Fibroblast of pulmonary artery (primary cell): ENCODE measurements around the gene ATP6V0C.

ENCODE experiments used
- DNase-seq: peaks from one replicate; pipeline ENCODE4 v3.0.0-alpha.2; 2010; ENCODE audit warnings: low read depth
- H3K4me3 ChIP-seq: replicated peaks from 2 replicates; pipeline ENCODE4 v1.5.1; 2011; ENCODE audit warnings: low read depth, mild to moderate bottlenecking, control low read depth, low read length, moderate library complexity
- TF ChIP-seq, protein P1 (sequence below): IDR thresholded peaks from 2 replicates; pipeline ENCODE4 v1.5.1; 2011; ENCODE audit warnings: mild to moderate bottlenecking, control low read depth, low read length, inconsistent platforms; ENCODE audit errors: missing control alignments

Gene ATP6V0C

DNA sequence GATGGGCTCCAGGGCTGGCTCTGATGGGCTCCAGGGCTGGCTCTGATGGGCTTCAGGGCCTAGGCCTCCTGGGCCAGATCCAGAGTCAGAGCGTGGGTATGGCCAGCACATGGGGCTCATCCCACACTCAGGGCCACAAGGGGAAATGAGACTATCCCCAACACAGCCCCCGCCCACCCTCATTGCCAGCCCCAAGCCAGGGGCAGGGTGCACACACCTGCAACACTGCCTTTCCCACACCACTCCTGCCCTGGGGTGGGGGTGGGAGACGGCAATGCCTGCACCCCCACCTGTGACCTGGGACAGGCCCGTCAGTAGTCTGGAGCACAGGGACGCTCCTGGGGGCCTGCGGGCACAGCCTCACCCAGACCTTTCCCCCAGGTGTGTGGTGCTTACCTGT is 14.3 kb upstream of the ATP6V0C start:
- DNase-seq = no peak
- TF ChIP-seq, protein P1, sequence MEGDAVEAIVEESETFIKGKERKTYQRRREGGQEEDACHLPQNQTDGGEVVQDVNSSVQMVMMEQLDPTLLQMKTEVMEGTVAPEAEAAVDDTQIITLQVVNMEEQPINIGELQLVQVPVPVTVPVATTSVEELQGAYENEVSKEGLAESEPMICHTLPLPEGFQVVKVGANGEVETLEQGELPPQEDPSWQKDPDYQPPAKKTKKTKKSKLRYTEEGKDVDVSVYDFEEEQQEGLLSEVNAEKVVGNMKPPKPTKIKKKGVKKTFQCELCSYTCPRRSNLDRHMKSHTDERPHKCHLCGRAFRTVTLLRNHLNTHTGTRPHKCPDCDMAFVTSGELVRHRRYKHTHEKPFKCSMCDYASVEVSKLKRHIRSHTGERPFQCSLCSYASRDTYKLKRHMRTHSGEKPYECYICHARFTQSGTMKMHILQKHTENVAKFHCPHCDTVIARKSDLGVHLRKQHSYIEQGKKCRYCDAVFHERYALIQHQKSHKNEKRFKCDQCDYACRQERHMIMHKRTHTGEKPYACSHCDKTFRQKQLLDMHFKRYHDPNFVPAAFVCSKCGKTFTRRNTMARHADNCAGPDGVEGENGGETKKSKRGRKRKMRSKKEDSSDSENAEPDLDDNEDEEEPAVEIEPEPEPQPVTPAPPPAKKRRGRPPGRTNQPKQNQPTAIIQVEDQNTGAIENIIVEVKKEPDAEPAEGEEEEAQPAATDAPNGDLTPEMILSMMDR = no peak
- no peak overlapping the region for H3K4me3 ChIP-seq

DNA sequence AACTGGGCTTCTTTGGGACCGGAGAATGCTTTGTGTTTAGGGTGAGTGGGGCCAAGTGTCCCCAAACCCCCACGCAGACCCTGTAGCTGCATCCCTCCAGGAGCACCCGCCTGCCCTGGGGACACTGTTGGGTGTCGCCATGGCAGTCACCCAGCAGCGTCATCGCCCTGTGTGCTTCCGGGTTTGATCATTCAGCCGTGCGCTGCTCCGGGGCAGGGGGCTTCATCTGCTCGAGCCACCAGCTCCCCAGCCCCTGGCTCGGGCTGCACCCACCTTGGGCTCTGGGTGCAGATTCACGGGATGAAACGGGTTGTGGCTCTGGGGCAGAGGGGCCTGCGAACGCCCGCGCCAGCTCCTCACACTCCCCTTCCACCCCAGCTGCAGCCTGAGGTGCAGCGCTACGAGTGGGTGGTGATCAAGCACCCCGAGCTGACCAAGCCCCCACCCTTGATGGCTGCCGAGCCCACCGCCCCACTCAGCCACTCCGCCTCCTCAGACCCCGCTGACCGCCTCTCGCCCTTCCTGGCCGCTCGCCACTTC is 13.8 kb upstream of the ATP6V0C start:
- no peak overlapping the region for H3K4me3 ChIP-seq
- TF ChIP-seq, protein P1 = no peak
- no peak for DNase-seq

DNA sequence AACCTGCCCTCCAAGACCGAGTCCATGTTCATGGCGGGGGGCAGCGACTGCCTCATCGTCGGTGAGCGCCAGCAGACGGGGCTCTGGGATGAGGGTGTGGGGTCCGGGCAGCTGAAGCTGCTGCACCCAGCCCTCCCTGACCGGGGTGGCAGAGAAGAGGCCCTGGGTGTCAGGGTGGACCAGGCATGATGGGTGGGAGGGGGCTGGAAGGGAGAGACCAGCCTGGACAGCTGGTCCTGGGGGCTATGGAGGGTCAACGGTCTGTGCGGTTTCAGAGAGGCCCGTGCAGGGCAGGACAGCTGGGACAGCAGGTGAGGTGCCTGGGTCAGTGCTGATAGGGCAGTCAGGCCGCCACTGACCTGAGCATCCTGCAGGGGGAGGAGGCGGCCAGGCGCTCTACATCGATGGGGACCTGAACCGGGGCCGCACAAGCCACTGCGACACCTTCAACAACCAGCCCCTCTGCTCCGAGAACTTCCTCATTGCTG is 13.3 kb upstream of the ATP6V0C start:
- no peak for DNase-seq
- H3K4me3 ChIP-seq = no peak overlapping the region
- TF ChIP-seq, protein P1 = no peak

DNA sequence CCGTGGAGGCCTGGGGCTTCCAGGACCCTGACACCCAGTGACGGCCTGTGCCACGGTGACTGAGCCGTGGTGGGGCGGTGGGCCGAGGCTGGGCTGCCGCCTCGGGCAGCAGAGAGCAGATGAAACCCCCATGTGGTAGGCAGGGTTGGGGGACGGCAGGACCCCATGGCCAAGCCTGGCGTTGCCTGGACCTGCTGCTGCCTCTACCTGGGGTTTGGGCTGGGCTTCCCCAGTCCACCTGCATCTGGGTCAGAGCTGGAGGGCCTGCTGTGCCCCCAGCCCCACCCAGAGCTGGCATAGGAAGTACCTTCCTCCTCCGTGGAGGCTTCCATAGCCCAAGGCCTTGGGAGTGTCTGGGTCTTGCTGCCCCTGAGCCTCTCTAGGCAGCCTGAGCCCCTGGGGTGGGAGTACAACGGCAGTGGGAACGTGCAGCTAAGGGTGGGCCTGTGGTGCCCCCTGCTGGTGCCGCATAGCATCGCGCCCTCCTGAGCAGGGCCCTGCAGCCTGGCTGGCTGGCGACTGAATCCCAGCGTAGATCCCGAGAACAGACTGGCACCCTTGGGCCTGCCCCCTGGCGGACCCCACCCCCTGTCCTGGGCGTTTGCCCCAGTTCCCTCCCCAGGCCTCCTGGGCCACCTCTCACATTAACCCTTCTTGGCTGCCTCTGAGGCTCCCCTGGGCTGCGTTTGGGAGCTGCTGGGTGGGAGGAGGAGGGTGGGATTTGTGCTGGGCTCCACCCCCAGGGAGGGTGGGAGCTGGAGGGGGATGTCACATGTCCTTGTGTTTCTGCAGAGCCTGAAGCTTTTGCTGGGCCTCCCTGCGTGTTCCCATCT is 12.6 kb upstream of the ATP6V0C start:
- H3K4me3 ChIP-seq = no peak overlapping the region
- peak; percentile 86 for DNase-seq
- TF ChIP-seq, protein P1 = peak; percentile 92

DNA sequence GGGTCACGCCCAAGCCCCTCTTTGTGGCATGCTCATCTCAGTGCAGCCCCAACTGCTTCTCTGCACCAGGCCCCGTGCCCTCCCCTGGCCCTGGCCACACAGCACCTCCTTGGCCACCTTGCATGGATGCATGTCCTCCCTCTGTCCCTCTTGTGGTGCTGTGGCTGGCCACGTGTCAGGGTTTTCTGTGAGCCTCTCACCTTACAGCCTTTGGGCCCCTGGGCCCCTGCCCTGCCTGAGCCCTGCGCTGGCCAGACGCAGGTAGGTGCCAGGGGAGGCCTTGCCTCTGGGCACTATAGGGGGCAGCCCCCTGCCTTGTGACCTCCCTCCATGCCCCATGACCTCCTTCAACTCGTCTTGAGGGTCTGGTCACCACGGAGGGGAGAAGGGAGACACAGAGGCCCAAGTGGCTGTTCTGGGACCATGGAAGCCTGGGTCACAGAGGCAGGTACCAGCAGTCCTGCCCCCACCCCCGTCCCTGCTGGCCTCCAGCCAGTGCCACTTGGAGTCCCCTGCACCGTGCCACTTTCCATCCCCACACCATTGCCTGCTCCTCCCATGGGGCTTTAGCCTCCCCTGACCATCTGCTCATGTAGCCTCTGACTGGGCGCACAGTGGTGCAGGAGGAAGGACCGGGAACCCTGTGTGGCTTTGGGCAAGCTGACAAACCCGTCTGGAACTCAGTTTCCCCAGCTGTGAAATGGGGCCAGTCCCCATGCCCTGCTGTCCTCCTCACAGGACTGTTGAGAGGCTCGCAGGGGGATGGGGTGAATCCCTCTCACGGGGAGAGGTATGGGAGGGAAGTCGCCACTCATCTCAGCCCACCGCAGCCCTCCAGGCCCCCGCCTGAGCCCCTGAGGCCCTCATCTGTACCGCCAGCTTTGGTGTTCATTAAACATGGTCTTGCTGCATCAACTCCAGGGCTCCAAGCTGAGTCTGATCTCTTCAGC is 11.5 kb upstream of the ATP6V0C start:
- H3K4me3 ChIP-seq = no peak overlapping the region
- TF ChIP-seq, protein P1 = no peak

DNA sequence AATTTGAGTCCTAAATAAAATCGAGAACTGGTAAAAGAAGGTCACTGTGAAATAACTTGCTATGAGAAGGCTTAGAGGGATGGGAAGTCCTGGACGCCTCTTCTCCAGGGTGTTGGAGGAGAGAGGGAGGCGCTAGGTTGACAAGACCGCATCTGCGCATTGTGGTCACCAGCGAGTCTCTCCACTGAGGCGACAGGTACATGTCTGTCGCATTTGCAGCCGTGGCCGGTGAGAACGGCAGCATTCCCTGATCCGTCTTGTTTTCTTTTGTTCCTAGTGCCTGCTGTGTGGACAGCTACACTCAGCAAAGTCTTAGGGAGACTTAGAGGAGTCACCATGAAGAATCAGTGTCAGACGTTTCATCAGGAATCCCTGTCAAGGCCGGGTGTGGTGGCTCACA is 8.1 kb upstream of the ATP6V0C start:
- H3K4me3 ChIP-seq = no peak overlapping the region
- TF ChIP-seq, protein P1 = no peak
- no peak for DNase-seq

More for the DNA sequence above, 11.5 kb upstream of the ATP6V0C start:
- no peak for DNase-seq
